Measurements from ENCODE around the gene PICALM. TPM values are rescaled to one million over a fixed set of nuclear protein-coding genes. Genes with fewer than 3 reads are reported as not detected.

The PICALM gene
- total and polyA plus RNA-seq, 10 of the 15 experiments (the other 5 are each of a cell fraction or from before 2014, with no cell fraction given) = 4.3 to 150 (median 41.8) TPM

DNA sequence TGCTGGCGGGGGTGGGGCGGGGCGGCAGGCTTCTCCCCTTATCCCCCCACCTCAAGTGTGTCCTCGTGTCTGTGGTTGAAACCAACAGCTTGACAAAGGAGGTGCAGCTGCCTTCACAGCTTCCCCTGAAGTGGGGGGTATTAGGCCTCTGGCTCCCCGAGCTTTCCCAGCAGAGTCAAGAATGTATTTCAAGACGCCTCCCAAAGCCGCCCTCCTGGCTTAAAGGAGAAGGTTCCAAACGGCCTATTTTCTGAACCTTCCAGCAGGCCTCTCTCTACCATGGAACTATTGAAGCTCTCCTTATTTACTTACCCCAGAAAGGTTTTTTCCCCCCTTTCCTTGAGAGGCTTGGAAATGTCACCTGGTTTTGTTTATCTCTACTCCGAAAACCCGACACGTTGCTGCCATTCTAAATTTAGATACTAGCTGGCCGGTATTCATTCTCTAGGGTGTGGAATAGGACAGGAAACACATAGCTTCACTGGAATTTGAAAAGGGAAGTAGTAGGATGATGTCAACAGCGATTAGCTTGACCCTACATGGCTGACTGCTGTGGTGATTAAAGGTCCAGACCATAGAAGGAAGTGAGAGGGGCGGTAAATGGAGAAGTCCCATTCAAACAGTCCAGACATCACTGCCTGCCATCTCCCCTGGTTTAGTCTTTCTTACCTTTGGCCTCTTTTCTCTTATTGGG is 671 bp upstream of the PICALM start (continued):
- TF ChIP-seq CHD2 (IDR thresholded peaks at IDR 0.05; ENCODE audit: borderline replicate concordance, low read depth, low read length) (peak; percentile 22; the same call in 1 of the 2 replicates), SRF (IDR thresholded peaks at IDR 0.05; ENCODE audit: low read depth in 2 of 2, low read length in 2 of 2) (peak in 1 of 2 experiments; percentile 83; a peak in 2 of 4 replicates), RAD21 (IDR thresholded peaks at IDR 0.05; ENCODE audit: insufficient read depth, low read depth, low read length) (peak; percentile 11; the same call in 1 of the 2 replicates), CHD4 (IDR thresholded peaks at IDR 0.05) (no peak), JUNB (IDR thresholded peaks at IDR 0.05) (0 out of 2 replicates have a peak, but pooled peaks have one; percentile 3), EZH2 (IDR thresholded peaks at IDR 0.05; ENCODE audit: borderline replicate concordance, control insufficient read depth, low read depth, low read length) (no peak), JUND (IDR thresholded peaks at IDR 0.05; ENCODE audit: low read depth, low read length) (no peak; the same call in 1 of the 2 replicates)
- TF ChIP-seq, protein P1, sequence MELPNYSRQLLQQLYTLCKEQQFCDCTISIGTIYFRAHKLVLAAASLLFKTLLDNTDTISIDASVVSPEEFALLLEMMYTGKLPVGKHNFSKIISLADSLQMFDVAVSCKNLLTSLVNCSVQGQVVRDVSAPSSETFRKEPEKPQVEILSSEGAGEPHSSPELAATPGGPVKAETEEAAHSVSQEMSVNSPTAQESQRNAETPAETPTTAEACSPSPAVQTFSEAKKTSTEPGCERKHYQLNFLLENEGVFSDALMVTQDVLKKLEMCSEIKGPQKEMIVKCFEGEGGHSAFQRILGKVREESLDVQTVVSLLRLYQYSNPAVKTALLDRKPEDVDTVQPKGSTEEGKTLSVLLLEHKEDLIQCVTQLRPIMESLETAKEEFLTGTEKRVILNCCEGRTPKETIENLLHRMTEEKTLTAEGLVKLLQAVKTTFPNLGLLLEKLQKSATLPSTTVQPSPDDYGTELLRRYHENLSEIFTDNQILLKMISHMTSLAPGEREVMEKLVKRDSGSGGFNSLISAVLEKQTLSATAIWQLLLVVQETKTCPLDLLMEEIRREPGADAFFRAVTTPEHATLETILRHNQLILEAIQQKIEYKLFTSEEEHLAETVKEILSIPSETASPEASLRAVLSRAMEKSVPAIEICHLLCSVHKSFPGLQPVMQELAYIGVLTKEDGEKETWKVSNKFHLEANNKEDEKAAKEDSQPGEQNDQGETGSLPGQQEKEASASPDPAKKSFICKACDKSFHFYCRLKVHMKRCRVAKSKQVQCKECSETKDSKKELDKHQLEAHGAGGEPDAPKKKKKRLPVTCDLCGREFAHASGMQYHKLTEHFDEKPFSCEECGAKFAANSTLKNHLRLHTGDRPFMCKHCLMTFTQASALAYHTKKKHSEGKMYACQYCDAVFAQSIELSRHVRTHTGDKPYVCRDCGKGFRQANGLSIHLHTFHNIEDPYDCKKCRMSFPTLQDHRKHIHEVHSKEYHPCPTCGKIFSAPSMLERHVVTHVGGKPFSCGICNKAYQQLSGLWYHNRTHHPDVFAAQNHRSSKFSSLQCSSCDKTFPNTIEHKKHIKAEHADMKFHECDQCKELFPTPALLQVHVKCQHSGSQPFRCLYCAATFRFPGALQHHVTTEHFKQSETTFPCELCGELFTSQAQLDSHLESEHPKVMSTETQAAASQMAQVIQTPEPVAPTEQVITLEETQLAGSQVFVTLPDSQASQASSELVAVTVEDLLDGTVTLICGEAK (IDR thresholded peaks at IDR 0.05; ENCODE audit: borderline replicate concordance) = peak; percentile 55; the same call in 1 of the 2 replicates

Data from GM12878 (cell line).